Measurements from ENCODE around the gene COL21A1.

Gene COL21A1

DNA sequence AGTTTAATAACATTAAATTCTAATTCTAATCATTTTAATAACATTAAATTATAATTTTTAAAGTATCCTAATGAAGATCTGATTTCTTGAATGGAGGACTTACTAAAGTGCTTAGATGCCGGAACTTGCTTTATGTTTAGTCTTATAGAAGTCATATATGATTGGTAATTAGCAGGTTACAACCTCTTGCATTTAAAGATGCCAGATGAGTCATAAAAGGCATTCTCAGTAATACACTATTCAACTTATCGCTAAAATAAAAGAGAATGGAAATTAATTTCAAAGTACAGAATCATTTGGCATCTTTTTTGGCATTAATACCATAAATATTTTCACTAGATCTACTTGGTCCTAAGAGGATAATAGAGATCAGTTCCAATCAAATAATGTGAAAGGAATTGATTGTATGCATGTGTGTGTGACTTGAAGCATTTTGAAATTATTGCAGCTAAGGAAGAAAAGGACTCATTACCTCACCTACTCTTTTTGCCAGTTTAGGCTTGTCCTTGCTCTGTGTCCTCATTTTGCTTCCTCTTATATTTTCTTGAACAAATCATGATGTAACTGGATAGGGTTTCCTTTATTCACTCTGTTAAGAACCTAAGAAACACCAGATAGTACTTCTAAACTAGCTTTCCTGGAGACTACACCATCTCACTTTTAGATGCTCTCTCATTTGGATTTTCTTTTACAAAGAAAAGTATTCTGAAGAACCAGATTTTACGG, 2.7 kb downstream of the COL21A1 start:
- no peak for DNase-seq

DNA sequence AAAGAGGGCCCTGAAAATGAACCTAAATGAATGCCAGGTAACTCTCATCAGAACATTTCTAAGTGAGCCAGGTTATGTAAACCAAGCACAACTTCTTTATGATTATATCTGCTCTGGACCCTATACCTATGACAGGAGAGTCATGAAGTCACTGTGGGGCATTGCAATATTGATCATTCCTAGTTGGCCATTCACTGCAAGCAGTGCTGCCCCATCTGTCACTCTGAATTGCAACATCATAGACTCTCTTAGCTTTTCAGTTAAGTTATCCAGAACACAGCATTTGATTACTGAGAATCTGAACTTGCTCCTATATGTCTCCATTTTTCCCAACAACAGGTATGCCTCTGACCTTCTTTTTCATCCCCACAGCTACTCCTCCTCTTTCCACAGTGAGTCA, 3.3 kb downstream of the COL21A1 start:
- DNase-seq: no peak

DNA sequence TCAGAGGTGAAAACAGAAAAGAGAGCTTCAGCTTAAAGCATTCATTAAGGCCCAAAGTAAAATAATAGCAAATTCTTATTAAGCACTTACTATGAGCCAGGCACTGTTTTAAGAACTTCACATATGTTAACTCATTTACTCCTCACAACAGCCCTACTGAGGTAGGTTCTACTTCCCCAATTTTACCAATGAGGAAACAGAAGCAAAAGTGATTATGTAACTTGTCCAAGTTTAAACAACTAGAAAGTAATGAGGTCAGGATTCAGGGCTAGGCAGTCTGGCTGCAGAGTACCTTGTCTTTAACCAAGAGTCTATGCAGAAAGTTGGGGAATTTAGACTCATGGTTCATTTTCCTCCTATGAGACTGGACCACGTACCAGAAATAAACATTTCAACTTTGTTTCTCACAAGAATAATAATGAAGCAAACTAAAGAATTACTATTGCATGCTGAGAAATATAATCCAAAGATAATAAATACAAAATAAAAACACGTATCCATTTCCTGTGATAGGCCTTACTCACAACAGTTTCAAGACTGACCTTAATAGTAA, 3.8 kb downstream of the COL21A1 start:
- no peak for DNase-seq

DNA sequence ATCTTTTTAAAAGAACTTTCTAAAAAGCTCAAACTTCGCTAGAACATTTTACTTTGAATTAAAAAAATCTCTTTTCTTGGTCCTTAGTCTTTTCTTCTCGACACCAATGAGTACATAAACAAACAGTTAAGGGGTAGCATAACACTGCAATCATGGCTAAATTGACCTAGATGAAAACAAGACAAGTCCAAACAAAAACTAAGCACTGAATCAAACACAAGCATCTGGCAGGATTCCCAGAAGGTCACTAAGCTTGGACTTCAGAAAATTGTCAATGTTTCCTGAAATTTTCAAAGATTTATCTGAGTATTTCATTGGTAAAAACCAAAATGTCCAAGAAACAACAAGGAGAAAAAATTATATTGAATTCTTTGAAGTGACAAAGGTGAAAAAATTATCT, 5.0 kb downstream of the COL21A1 start:
- peak; percentile 67 for DNase-seq

DNA sequence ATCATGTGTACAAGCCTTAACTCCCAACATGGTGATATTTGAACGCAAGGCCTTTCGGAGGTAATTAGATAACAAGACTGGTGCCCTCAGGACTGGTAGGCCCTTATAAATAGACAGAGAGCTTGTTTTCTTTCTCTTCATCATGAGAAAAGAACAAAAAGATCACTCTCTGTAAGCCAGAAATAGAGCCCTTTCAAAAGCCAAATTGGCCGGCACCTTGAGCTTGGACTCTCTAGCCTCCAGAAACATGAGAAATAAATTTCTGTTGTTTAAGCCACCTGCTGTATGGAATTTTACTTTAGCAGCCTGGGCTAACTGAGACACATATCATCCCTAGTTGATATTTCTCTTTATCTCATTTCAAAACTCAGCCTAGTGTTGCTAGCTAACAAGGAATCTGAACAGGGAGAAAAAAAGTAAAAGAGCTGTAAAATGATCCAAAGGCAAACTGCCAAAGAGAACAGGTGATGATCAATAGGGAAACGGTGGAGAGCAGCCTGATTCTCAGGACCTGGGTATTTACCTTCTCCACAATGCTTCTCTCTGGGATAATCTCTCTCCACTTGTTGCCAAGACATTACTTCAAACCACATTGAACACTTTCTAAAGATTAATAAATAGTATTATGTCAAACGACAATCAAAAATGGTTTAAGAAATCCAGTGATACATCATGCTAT, 6.1 kb downstream of the COL21A1 start:
- peak; percentile 88 for DNase-seq

DNA sequence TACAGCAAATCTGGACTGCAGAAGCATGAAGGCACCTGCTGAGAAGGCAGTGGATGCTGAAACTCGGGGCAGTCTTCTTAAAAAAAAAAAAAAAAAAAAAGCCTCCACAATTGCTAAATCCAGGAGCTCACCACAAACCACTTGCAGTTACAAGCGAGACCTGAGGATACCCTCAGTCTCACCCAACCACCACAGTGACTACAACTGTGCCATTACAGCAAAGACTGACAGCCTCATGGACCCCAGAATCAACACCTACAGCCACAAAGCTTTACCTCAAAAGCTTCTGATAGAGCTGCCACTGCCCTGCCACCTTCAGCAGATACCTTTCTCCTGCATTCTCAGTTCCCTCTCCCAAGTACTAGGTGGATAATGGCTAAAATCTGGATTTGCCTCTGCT, 9.0 kb downstream of the COL21A1 start:
- DNase-seq: no peak

DNA sequence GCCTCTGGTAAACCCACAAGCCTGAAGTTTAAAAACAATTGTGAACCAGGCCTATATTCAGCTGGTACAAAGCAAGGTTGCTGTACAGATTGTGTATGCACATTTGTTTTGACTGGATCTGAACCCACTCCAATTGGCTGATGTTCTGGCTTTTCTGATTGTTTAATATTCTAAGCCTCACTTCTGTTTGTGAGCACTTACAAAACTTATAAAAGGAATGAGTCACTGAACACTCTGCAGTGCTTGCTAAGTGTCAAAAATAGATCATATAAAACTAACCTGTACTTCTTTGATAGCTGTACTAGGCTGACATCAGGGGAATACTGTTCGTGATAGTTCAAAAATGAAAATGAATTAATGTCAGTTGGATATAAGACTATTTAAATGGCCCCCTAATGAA, 12.1 kb downstream of the COL21A1 start:
- DNase-seq: no peak

DNA sequence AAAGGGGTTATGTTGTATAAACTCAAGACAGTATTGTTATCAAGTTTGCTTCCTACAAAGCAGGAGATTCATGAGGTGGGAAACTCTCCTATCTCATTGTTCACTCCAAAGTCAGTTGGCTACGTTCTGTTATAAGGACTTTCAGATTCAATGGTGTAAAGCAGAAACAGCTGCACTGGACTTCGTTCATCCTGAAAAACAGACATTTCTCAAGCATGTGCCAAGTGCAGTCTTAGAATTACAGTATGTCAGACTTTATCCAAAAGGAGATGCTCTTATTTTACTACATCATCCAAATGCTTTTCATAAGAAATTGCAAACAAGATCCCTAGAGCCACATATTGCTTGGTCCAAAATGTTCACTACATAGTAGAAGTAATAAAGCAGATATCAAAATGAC, 14.9 kb downstream of the COL21A1 start:
- no peak for DNase-seq

DNA sequence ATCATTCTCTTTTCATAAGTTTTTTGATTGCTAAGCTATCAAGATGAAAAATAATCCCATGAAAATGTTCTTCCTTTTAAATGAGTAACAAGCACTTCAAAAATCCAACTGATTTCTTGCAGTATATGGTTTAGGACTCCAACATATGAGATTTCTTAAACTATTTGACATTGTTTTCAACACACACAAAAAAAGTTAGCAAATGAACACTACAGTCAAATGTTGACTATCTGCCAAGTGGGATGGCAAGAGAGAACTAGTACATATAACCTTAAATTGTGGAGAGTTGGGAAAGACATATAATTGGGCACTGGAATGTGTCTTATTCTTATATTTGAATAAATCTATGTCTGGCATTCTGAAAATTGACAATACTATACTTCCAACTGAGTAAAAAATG, 15.6 kb downstream of the COL21A1 start:
- no peak for DNase-seq

DNA sequence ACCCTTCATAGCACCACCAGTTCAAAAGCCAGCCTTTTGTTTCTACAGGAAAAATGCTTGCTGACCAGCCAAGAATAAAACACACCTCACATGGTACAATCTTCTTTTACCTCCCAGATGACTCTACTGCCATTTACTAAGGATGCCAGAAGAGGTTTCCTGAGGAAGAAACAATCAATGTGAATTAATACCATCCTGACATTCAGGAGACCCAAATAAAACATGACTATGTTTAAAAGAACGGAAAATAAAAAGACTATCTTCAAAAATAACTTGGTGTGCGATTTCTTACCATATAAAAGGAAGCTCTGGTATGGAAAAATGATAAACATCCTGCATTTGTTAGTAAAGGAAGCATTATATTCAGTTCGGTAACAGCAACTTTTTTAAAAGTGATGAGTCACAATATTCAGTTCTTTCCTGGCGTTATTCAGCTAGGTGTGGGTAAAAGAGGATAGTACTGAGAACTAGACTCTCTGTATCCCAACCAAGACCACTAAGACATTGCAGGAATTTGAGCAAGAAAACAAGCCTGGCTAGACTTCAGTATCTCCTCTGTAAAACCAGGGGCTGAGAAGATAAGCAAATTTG, 16.3 kb downstream of the COL21A1 start:
- DNase-seq: no peak

DNA sequence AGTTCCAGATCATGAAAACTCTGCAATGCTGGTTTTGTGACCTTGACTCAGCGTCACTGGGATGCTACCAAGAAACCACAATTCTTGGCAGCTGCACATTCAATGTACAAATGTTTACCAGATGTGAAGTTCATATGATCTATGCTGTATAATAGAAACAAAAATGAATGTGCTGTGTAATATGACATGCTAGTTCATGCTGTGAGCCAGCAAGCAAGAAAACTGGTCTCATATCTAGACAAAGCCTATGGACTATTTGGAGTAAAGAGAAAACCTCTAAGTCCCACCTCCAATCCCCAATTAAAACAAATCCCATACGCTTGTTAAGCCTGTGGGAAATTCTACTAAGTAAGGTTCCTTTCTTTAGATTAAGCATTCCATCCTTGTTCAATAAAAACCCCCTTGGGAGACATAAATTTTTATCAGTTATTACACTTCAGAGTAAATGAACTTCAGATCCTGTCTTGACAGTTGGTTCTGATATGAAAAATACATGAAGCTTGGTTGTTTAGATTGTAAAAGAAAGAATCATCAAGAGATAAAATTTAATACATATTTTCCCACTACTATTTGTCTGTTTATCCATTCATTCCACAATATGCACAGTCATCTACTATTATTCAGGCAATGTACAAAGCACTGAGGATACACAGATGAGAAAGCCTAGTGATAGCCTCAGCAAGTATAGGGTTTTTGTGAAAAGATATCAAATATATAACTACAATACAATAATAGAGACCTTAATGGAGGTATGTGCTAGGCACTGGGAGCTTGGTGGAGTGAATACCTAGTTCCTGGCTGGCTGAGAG, 20.1 kb downstream of the COL21A1 start:
- DNase-seq: no peak

DNA sequence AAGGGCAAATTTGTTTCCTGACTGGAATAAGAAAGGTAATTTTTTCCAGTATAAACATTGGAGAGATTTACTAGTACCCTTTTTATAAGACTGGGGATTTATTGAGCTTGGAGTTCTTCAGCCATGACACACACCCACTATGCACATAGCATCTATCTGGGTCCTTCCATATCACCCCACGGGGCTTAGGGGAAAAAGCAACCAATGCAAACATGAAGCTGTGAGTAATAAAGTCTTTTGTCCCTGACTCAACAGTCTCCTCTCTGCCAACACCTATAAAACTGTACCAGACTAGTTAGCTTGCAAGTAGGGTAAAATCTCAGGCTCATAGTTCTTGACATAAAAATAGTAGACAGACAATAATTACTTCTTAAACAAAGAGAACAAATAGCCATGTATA, 23.4 kb downstream of the COL21A1 start:
- DNase-seq: no peak

DNA sequence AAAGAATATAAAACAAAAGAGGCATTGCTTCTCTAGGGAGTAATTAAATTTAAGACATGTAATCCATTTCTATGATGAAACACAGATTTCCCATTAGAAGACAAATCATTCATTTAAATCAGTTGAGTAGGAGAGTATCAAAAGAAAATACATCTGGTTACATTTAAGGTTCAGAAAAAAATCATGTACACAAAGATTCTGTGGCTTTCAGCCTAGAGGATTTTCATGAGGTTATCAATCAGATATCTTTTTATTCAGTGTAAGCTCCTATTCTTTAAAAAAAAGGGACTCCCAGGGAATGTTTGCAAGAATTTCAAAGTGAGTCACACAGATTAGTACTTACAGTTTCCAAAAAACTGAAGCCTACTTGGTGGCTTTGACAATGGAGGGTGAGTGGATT, 24.9 kb downstream of the COL21A1 start:
- DNase-seq: no peak

DNA sequence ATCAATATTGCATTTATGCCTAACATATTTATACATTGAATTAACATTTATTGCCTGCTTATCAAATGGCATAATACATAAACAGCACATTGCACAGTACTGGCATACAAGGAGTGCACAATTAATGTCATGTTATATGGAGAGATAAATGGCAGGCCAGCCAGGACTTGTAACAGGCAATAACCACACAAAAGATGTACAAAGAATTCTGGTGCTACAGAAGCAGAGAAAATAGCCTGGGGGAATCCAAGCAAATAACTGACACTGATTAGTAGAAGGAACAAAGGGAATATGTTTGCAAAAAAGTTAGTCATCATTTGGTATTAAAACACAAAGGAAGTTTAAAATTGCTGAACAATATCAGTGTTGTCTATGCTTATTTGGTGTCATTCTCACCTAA, 27.3 kb downstream of the COL21A1 start:
- peak; percentile 80 for DNase-seq

DNA sequence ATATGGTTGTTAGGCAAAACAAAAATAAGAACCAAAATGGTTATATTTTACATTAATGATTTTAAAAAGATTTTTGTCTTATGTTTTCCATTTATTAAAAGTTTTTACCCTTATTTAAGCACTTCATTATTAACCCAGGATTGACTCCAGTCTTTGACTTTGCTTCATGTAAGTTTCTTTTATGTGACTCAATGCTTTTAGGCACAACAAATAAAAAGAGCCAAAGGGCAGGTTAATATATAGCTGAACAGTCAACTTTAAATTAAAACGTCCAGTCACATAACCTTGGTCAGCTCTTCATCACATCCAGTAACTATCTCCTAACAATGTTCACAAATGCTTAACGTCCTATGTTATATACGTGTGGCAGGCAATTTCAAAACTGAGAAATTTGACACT, 32.7 kb downstream of the COL21A1 start:
- DNase-seq: no peak

DNA sequence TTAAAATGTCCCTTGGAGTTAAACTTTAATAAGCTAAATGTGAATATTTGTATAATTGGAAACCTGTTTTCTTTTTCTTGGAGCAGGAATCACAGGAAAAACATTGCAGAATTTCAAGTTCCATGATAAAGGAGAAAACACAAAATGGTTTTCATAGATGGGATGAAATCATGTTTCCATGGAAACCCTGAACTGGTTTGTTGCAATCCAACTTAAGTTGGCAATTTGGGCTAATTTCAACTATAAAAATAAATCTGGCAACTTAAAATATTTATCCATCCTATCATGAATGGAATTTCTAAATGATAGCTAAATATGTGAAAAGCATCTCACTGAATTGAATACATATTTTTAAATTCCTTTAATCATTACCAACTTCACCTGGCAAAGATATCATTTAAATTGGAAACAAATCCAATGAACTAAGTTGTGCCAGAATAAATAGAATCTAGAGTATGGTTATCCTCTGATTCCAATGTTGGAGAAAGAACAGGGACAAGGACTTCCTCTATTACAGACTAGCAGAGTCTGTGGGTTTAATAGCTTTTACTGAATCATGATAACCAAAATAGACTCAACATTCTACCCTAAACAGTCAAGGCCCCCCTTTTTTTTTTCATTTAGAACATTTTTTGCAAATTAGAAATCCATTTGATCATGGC, 33.2 kb downstream of the COL21A1 start:
- DNase-seq: no peak

DNA sequence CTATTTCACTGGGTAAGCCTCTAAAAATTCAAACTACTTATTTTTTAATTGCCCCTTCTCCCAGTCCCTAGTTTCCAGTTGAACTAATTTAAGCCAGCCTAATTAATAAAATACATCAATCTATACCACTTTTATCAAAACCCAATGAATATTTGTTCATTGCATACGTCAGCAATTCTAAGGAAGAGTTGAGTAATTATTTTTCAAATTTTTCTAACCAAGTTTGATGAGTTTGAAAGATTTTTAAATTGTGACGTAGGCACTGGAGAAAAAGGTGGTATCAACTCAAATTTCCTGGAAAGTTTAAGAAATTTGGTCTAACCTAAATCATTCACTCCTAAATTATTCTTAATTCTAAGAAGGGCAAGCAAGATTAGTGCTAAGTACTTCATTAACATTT, 35.7 kb downstream of the COL21A1 start:
- DNase-seq: no peak

DNA sequence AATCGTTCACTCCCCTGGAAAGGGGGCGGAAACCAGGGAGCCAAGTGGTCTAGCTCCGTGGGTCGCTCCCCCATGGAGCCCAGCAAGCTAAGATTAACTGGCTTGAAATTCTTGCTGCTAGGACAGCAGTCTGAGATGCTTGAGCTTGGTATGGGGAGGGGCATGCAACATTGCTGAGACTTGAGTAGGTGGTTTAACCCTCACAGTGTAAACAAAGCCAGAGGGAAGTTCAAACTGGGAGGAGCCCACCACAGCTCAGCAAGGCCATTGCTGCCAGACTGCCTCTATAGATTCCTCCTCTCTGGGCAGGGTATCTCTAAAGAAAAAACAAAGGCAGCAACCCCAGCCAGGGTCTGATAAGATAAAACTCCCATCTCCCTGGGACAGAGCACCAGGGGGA, 43.2 kb downstream of the COL21A1 start:
- DNase-seq: no peak

DNA sequence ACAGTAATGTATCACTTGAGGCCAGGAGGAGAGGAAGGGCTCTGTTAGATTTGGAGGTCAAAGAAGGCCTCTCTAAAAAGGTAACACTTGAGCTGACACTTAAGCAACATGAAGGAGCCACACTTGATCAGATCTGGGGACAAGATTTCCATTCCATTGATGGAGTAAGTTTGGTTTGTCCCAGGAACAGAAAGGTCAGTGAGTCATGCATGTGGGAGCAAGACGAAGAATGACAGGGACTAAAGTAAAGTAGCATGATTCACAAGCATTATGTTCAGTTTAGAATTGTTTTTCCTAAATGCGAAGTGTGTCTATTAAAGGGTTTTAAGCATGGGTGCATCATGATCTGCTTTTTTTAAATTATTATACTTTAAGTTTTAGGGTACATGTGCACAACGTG, 47.4 kb downstream of the COL21A1 start:
- DNase-seq: no peak

DNA sequence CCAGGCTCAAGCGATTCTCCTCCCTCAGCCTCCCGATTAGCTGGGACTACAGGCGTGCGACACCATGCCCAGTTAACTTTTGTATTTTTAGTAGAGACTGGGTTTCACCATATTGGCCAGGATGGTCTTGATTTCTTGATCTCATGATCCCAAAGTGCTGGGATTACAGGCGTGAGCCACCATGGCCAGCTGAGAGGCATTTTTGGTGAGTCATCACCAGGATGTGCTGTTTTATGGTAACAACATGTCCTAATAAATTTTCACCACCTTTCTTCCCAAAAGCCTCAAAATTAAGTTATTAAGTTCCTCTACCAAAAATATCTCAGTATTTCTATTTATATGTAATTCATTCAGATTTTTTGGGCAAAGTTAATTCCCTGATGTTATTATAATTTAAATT, 53.5 kb downstream of the COL21A1 start:
- no peak for DNase-seq

DNA sequence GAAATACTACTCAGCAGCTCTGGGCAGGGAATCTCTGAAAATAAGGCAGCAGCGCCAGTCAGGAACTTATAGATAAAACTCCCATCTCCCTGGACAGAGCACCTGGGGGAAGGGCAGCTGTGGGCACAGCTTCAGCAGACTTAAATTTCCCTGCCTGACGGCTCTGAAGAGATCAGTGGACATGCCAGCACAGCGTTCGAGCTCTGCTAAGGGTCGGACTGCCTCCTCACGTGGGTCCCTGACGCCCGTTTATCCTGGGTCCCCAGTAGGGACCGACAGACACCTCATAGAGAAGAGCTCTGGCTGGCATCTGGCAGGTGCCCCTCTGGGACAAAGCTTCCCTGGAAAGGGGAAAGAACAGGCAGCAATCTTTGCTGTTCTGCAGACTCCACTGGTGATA, 59.0 kb downstream of the COL21A1 start:
- no peak for DNase-seq

DNA sequence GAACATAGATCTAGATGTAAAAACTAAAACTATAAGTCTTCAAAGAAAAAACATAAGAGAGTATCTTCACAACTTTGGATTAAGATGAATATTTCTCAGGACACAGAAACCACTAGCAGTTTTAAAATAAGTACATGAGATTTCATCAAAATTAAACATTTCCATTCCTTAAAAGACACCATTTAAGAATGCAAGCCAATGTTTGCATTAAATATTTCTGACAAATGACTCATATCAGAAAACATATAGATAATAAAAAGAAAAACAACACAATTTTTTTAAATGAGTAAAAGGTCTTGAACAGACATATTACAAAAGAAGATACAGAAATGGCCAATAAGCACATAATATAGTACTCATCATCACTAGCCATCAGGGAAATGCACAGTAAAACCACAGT, 59.7 kb downstream of the COL21A1 start:
- DNase-seq: no peak

DNA sequence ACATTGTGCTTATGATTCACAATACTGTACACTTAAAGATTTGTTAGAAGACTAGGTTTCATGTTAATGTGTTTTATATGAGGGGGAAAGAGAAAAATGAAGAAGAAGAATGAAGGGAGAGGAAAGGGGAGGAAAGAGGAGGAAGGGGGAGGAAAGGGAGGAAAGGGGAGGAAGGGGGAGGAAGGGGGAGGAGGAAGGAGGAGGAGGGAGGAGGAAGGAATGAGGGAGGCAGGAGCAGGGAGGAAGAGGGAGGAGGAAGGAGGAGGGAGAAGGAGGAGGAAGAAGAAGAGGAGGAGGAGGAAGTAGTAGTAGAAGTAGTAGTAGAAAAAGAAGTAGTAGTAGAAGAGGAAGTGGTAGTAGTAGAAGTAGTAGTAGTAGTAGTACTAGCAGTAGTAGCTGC, 70.6 kb downstream of the COL21A1 start:
- DNase-seq: no peak
